ENCODE measurements around the gene POU1F1. TPM values are rescaled to one million over a fixed set of nuclear protein-coding genes. Genes with fewer than 3 reads are reported as not detected.

Gene POU1F1
- total RNA-seq, 1 donor from 2014 or later: not detected

DNA sequence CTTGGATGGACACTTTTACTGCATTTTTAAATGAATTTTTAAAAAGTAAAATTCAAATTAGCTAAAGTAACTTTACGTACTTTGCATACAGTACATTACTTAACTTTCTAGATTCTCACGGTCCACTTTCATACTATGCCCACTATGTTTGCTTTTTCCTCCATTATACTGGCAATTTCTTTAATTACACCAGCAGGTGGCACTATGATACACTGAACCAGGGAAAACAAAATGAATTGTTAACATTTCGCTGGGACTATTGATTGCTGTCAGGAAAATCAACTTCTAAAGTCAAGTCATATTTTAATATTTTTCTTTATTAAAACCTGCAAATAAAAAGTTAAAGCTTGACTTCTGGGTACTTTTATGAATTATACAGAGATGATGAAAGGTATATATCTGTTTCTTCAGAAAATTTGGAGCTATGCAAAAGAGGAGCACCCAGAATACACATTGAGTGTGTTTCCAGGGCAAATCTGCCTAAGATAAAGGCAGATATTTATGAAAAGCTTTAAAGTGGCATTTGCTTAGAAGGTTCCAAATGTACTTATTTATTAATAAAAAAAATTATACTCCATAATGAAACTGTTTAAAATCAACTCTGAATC, 21.8 kb upstream of the POU1F1 start:
- TF ChIP-seq, protein P1, sequence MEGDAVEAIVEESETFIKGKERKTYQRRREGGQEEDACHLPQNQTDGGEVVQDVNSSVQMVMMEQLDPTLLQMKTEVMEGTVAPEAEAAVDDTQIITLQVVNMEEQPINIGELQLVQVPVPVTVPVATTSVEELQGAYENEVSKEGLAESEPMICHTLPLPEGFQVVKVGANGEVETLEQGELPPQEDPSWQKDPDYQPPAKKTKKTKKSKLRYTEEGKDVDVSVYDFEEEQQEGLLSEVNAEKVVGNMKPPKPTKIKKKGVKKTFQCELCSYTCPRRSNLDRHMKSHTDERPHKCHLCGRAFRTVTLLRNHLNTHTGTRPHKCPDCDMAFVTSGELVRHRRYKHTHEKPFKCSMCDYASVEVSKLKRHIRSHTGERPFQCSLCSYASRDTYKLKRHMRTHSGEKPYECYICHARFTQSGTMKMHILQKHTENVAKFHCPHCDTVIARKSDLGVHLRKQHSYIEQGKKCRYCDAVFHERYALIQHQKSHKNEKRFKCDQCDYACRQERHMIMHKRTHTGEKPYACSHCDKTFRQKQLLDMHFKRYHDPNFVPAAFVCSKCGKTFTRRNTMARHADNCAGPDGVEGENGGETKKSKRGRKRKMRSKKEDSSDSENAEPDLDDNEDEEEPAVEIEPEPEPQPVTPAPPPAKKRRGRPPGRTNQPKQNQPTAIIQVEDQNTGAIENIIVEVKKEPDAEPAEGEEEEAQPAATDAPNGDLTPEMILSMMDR (conservative IDR thresholded peaks at IDR 0.05): peak; percentile 88
- DNase-seq (ENCODE audit: low read depth, low spot score): no peak
- Mint-ChIP-seq H3K27me3 (ENCODE audit: low read depth) (no peaks in the 10 kb centered on the region), H3K36me3 (ENCODE audit: low read depth) (no peaks in the 10 kb centered on the region), H3K4me1 (no peaks in the 10 kb centered on the region), H3K27ac (ENCODE audit: unreplicated experiment) (no peak overlapping the region), H3K9me3 (no peaks in the 10 kb centered on the region), H3K4me3 (no peak overlapping the region)

DNA sequence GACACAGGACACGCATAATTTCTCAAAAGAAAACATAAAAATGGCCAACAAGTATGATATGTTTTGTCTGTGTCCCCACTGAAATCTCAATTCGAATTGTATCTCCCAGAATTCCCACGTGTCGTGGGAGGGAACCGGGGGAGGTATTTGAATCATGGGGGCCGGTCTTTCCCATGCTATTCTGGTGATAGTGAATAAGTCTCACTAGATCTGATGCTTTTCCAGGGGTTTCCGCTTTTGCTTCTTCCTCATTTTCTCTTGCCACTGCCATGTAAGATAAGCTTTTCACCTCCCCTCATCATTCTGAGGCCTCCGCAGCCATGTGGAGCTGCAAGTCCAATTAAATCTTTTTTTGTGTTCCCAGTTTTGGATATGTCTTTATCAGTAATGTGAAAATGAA, 12.1 kb upstream of the POU1F1 start:
- H3K9me3 Mint-ChIP-seq: peaks cover 9% of the 10 kb centered on the region
- H3K27ac Mint-ChIP-seq (ENCODE audit: unreplicated experiment): no peak overlapping the region
- TF ChIP-seq, protein P1 (conservative IDR thresholded peaks at IDR 0.05): no peak
- H3K4me3 Mint-ChIP-seq: no peak overlapping the region
- DNase-seq (ENCODE audit: low read depth, low spot score): no peak
- H3K27me3 Mint-ChIP-seq (ENCODE audit: low read depth): no peaks in the 10 kb centered on the region
- no peaks in the 10 kb centered on the region for H3K4me1 Mint-ChIP-seq
- no peaks in the 10 kb centered on the region for H3K36me3 Mint-ChIP-seq (ENCODE audit: low read depth)

DNA sequence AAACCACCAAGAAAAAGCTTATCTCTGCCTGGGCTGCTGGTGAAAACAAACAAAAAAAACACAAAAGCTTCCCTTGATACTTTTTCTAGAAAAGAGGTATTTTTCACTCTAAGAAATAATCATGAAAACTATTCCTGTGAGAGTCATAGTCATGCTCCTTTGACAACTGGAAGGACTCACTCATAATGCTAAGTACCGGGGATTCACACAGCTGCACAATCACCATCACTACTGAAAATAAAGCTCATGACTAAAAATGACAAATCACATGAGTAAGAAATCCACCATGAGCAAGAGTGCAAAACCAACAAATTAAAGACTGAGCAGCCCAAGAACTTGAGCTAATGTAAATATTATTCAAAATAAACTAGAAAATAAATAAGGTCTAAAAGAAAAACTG, 10.6 kb upstream of the POU1F1 start:
- H3K27me3 Mint-ChIP-seq (ENCODE audit: low read depth): no peaks in the 10 kb centered on the region
- H3K27ac Mint-ChIP-seq (ENCODE audit: unreplicated experiment): no peak overlapping the region
- H3K4me3 Mint-ChIP-seq: no peak overlapping the region
- DNase-seq (ENCODE audit: low read depth, low spot score): no peak
- H3K36me3 Mint-ChIP-seq (ENCODE audit: low read depth): no peaks in the 10 kb centered on the region
- H3K4me1 Mint-ChIP-seq: no peaks in the 10 kb centered on the region
- TF ChIP-seq, protein P1 (conservative IDR thresholded peaks at IDR 0.05): no peak
- H3K9me3 Mint-ChIP-seq: peaks cover 9% of the 10 kb centered on the region

DNA sequence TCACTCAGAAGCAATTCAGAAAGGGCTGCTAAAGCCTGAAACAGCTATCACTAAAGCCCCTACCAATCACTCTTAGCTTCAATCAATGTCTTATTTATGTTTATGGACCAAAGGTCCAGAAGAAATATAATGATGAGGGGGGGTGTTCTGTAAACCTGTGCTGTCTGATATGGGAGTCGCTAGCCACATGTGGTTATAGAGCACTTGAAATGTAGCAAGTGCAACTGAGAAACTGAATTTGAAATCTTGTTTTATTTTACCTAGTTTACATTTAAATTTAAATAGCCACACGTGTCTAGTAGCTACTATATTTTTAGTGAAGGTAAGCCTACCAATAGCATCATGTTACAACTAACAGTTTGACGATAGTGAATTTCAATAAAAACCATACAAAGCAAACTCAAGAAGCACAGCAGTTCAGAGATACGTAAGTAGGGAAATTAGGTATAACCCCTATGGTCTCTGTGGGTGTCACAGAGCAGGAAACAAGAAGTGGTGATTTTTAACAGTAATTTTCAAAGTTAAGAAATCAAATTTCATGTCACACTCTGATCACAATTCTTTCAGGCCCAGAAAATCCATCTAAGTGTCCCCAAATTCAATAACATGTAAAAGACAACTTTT, 3.6 kb downstream of the POU1F1 start:
- Mint-ChIP-seq H3K4me1 (no peaks in the 10 kb centered on the region), H3K27me3 (ENCODE audit: low read depth) (no peaks in the 10 kb centered on the region), H3K9me3 (no peaks in the 10 kb centered on the region), H3K36me3 (ENCODE audit: low read depth) (no peaks in the 10 kb centered on the region), H3K27ac (ENCODE audit: unreplicated experiment) (no peak overlapping the region), H3K4me3 (no peak overlapping the region)
- DNase-seq (ENCODE audit: low read depth, low spot score): no peak
- TF ChIP-seq, protein P1 (conservative IDR thresholded peaks at IDR 0.05): no peak

DNA sequence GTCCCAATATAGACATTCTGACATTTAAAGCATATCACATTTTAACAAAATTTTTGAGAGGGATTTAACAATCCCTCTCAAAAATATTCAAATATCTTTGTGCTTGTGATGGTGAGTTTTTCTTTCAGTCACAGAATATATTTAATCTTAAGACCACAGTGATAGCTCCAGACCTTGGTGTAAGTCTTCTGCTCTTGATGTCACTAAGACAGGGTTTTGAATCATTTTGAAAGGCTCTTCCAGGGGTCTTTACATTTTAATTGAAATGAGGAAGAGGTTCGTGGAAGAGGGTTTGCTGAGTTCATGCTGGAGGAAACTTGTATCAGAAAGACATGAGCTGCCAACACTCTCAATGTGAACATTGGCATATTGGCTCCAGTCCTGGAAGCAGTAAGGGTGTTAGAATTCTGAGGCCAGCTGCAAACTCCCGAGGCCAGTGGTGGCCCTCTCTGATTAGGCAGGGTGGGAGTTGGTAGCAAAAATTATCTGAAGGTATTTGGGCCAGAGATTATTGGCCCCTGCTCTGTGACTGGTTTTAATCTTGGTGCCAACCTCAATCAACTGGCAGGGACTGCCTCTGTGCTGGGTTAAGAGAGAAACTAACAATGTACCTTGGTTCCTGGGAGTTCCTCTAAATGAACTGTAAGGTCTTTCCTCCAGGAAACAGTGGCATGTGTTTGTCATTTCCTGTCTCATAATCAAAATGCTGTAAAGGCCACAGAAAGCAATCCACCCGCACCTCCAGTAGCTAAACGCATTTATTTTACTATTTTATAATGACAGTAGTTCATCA, 5.3 kb downstream of the POU1F1 start:
- TF ChIP-seq, protein P1 (conservative IDR thresholded peaks at IDR 0.05): no peak
- DNase-seq (ENCODE audit: low read depth, low spot score): no peak
- Mint-ChIP-seq H3K27ac (ENCODE audit: unreplicated experiment) (no peak overlapping the region), H3K27me3 (ENCODE audit: low read depth) (no peaks in the 10 kb centered on the region), H3K4me3 (no peak overlapping the region), H3K36me3 (ENCODE audit: low read depth) (no peaks in the 10 kb centered on the region), H3K9me3 (no peaks in the 10 kb centered on the region), H3K4me1 (no peaks in the 10 kb centered on the region)
